WTC11 (cell line): ENCODE measurements around the gene RRP1. TPM values are rescaled to one million over a fixed set of nuclear protein-coding genes. Genes with fewer than 3 reads are reported as not detected.
A peak's percentile ranks its signal among the peaks of the same experiment; 100 is the strongest.

Source experiments
- ATAC-seq: fragments of 200-7000 bp; cut with Tn5 transposase; 2 replicates; pipeline ENCODE4 v1.10.0; 2021; ENCODE audit warnings: mild to moderate bottlenecking, moderate library complexity
- CTCF ChIA-PET: fragments of 300-600 bp; sonication (Branson Sonifier 250); formaldehyde crosslinking; loops from one replicate; lab custom pipeline; 2021; ENCODE audit warnings: antibody characterized with exemption; lab: Charles Lee
- POLR2A ChIA-PET: fragments of 350-600 bp; sonication (Branson Sonifier 250); formaldehyde crosslinking; loops from one replicate; lab custom pipeline; 2021; ENCODE audit warnings: antibody characterized with exemption; lab: Charles Lee
- DNase-seq: peaks from one replicate; pipeline ENCODE4 v3.0.0; 2021; ENCODE audit warnings: low spot score
- H3K27ac Mint-ChIP-seq: 2 replicates; pipeline ENCODE4 v1.8.0; 2021; ENCODE audit warnings: mixed read lengths
- H3K27me3 Mint-ChIP-seq: 2 replicates; pipeline ENCODE4 v1.8.0; 2021; ENCODE audit warnings: low read depth, mild to moderate bottlenecking, moderate library complexity, mixed read lengths
- H3K36me3 Mint-ChIP-seq: 2 replicates; pipeline ENCODE4 v1.8.0; 2021; ENCODE audit warnings: mixed read lengths
- H3K4me1 Mint-ChIP-seq: 2 replicates; pipeline ENCODE4 v1.8.0; 2022; ENCODE audit warnings: mixed read lengths
- H3K4me3 Mint-ChIP-seq: 2 replicates; pipeline ENCODE4 v1.8.0; 2021; ENCODE audit warnings: mild to moderate bottlenecking, moderate library complexity, mixed read lengths
- H3K9me3 Mint-ChIP-seq: 2 replicates; pipeline ENCODE4 v1.8.0; 2021; ENCODE audit warnings: mixed read lengths
- ATF3 ChIP-seq: sonication (generic); formaldehyde crosslinking; conservative IDR thresholded peaks from 2 replicates; pipeline ENCODE4 v1.8.1; 2022; ENCODE audit warnings: mild to moderate bottlenecking, missing genetic modification reagents
- ETV6 ChIP-seq: sonication (generic); formaldehyde crosslinking; IDR thresholded peaks from 2 replicates; pipeline ENCODE4 v1.8.1; 2022; ENCODE audit warnings: mild to moderate bottlenecking, missing genetic modification reagents
- GTF2I ChIP-seq: fragments of 250-450 bp; sonication (Bioruptor Pico); conservative IDR thresholded peaks from 2 replicates; pipeline ENCODE4 v1.4.0; 2021; ENCODE audit warnings: mild to moderate bottlenecking
- HMGA2 ChIP-seq: fragments of 250-450 bp; sonication (Bioruptor Pico); IDR thresholded peaks from 2 replicates; pipeline ENCODE4 v1.4.0; 2021; ENCODE audit warnings: mild to moderate bottlenecking, moderate library complexity
- IRF1 ChIP-seq: sonication (generic); formaldehyde crosslinking; IDR thresholded peaks from 2 replicates; pipeline ENCODE4 v1.8.0; 2023; ENCODE audit warnings: missing genetic modification reagents
- IRF2 ChIP-seq: sonication (generic); formaldehyde crosslinking; IDR thresholded peaks from 2 replicates; pipeline ENCODE4 v1.8.0; 2022; ENCODE audit warnings: low read depth, missing genetic modification reagents, borderline replicate concordance
- KAT7 ChIP-seq: sonication (generic); formaldehyde crosslinking; IDR thresholded peaks from 2 replicates; pipeline ENCODE4 v1.8.1; 2023; ENCODE audit warnings: missing genetic modification reagents, mild to moderate bottlenecking, borderline replicate concordance
- MAX ChIP-seq: sonication (generic); formaldehyde crosslinking; IDR thresholded peaks from 2 replicates; pipeline ENCODE4 v1.8.0; 2022; ENCODE audit warnings: mild to moderate bottlenecking, missing genetic modification reagents
- NFYB ChIP-seq: sonication (generic); formaldehyde crosslinking; conservative IDR thresholded peaks from 2 replicates; pipeline ENCODE4 v1.8.0; 2022; ENCODE audit warnings: low read depth, missing genetic modification reagents
- NR1H2 ChIP-seq: sonication (generic); formaldehyde crosslinking; IDR thresholded peaks from 2 replicates; pipeline ENCODE4 v1.9.0; 2021; ENCODE audit warnings: mild to moderate bottlenecking, moderate library complexity, missing genetic modification reagents
- NR2C2 ChIP-seq: sonication (generic); formaldehyde crosslinking; IDR thresholded peaks from 2 replicates; pipeline ENCODE4 v1.8.0; 2022; ENCODE audit warnings: mild to moderate bottlenecking, missing genetic modification reagents
- ZBTB43 ChIP-seq: sonication (generic); formaldehyde crosslinking; IDR thresholded peaks from 2 replicates; pipeline ENCODE4 v1.8.1; 2023; ENCODE audit warnings: mild to moderate bottlenecking, missing genetic modification reagents
- ZNF138 ChIP-seq: sonication (generic); formaldehyde crosslinking; conservative IDR thresholded peaks from 2 replicates; pipeline ENCODE4 v1.8.1; 2022; ENCODE audit warnings: mild to moderate bottlenecking, moderate library complexity, missing genetic modification reagents
- ZNF317 ChIP-seq: sonication (generic); formaldehyde crosslinking; IDR thresholded peaks from 2 replicates; pipeline ENCODE4 v1.8.1; 2023; ENCODE audit warnings: low read depth, mild to moderate bottlenecking, moderate library complexity, missing genetic modification reagents, borderline replicate concordance
- total RNA-seq: library from RNA; stranded (reverse); gene quantifications from 3 replicates; pipeline ENCODE4 v1.2.3, GENCODE V29; 2021
- TF ChIP-seq, protein P1 (sequence below): fragments of 250-450 bp; sonication (Bioruptor Pico); IDR thresholded peaks from 2 replicates; pipeline ENCODE4 v1.9.0; 2021; ENCODE audit warnings: mild to moderate bottlenecking
- TF ChIP-seq, protein P2 (sequence below): sonication (generic); formaldehyde crosslinking; IDR thresholded peaks from 2 replicates; pipeline ENCODE4 v1.8.1; 2022; ENCODE audit warnings: low read depth, missing genetic modification reagents, borderline replicate concordance
- TF ChIP-seq, protein P3 (sequence below): fragments of 250-450 bp; sonication (Bioruptor Pico); IDR thresholded peaks from 2 replicates; pipeline ENCODE4 v1.9.0; 2021; ENCODE audit warnings: mild to moderate bottlenecking, borderline replicate concordance

The RRP1 gene
- total RNA-seq, 1 experiment from 2014 or later, result 53.0 TPM

GRCh38 chr21:43739621-43740435 is 49.5 kb upstream of the RRP1 start:
- Mint-ChIP-seq H3K4me1 (peaks cover 16% of the 10 kb centered on the region), H3K9me3 (no peaks in the 10 kb centered on the region), H3K27me3 (no peaks in the 10 kb centered on the region), H3K27ac (peak overlapping the region; percentile 82), H3K36me3 (peaks cover 11% of the 10 kb centered on the region), H3K4me3 (no peak overlapping the region)
- ChIA-PET CTCF (interaction anchor here (0.7 to 2.3 kb wide), 4 partner anchors 11 to 50 kb away, joined by 4 to 44 read pairs (median 5); no protein-coding TSS in a partner anchor), POLR2A (interaction anchor here (0.7 to 1.8 kb wide), 2 partner anchors 12 to 50 kb away, joined by 3 to 6 read pairs; partner anchors contain the start of gene RRP1)
- TF ChIP-seq, protein P1, sequence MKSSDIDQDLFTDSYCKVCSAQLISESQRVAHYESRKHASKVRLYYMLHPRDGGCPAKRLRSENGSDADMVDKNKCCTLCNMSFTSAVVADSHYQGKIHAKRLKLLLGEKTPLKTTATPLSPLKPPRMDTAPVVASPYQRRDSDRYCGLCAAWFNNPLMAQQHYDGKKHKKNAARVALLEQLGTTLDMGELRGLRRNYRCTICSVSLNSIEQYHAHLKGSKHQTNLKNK (CRISPR knock-in tag), result no peak
- no peak for TF ChIP-seq HMGA2 (CRISPR knock-in tag)
- TF ChIP-seq NR2C2 (CRISPR knock-in tag), result no peak
- no peak for TF ChIP-seq NR1H2
- TF ChIP-seq GTF2I (CRISPR knock-in tag), result no peak
- TF ChIP-seq NFYB (CRISPR knock-in tag), result no peak
- TF ChIP-seq IRF2 (CRISPR knock-in tag), result no peak
- no peak for TF ChIP-seq ETV6
- TF ChIP-seq, protein P2, sequence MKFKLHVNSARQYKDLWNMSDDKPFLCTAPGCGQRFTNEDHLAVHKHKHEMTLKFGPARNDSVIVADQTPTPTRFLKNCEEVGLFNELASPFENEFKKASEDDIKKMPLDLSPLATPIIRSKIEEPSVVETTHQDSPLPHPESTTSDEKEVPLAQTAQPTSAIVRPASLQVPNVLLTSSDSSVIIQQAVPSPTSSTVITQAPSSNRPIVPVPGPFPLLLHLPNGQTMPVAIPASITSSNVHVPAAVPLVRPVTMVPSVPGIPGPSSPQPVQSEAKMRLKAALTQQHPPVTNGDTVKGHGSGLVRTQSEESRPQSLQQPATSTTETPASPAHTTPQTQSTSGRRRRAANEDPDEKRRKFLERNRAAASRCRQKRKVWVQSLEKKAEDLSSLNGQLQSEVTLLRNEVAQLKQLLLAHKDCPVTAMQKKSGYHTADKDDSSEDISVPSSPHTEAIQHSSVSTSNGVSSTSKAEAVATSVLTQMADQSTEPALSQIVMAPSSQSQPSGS (CRISPR knock-in tag), result no peak
- TF ChIP-seq, protein P3, sequence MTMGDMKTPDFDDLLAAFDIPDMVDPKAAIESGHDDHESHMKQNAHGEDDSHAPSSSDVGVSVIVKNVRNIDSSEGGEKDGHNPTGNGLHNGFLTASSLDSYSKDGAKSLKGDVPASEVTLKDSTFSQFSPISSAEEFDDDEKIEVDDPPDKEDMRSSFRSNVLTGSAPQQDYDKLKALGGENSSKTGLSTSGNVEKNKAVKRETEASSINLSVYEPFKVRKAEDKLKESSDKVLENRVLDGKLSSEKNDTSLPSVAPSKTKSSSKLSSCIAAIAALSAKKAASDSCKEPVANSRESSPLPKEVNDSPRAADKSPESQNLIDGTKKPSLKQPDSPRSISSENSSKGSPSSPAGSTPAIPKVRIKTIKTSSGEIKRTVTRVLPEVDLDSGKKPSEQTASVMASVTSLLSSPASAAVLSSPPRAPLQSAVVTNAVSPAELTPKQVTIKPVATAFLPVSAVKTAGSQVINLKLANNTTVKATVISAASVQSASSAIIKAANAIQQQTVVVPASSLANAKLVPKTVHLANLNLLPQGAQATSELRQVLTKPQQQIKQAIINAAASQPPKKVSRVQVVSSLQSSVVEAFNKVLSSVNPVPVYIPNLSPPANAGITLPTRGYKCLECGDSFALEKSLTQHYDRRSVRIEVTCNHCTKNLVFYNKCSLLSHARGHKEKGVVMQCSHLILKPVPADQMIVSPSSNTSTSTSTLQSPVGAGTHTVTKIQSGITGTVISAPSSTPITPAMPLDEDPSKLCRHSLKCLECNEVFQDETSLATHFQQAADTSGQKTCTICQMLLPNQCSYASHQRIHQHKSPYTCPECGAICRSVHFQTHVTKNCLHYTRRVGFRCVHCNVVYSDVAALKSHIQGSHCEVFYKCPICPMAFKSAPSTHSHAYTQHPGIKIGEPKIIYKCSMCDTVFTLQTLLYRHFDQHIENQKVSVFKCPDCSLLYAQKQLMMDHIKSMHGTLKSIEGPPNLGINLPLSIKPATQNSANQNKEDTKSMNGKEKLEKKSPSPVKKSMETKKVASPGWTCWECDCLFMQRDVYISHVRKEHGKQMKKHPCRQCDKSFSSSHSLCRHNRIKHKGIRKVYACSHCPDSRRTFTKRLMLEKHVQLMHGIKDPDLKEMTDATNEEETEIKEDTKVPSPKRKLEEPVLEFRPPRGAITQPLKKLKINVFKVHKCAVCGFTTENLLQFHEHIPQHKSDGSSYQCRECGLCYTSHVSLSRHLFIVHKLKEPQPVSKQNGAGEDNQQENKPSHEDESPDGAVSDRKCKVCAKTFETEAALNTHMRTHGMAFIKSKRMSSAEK (CRISPR knock-in tag), result no peak
- no peak for TF ChIP-seq ZBTB43 (CRISPR knock-in tag)
- TF ChIP-seq MAX (CRISPR knock-in tag), result no peak
- ATAC-seq (peak; percentile 48), DNase-seq (peak; percentile 32)

DNA sequence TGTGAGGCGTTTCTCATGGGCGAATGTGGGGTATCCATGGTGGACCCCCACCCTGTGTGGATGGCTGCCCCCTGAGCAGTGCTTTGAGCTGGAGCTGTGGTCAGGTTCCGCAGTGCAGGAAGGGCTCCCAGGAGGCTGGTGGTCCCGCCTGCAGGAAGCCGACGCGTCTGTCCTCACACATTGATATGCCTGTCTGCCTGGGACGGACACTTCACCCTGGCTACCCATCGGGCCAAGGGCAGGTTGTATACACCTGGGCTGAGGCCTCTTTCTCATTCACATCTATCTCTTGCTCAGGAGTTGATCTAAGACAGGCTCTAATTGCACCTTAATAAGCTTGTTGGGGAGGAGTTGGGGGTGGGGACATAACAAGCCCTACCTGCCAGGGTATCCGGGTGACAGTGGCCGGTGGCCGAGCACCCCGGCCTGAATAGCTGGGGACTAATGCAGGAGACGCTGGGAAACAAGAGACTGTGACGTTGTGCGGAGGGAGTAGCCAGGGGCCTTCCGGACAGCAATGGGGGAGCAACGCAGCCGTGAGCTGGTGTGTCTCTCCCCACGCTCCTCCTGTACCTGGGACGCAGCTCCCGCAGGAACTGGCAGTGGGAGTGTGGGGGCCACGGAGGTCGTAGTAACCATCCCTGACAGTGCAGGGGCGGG is 48.8 kb upstream of the RRP1 start:
- Mint-ChIP-seq H3K4me3 (peak overlapping the region; percentile 14), H3K9me3 (no peaks in the 10 kb centered on the region), H3K27me3 (no peaks in the 10 kb centered on the region), H3K36me3 (peaks cover 16% of the 10 kb centered on the region)
- peak; percentile 73 for ATAC-seq
- CTCF ChIA-PET, result interaction anchor here (0.7 to 2.3 kb wide), 5 partner anchors 10 to 49 kb away, joined by 3 to 44 read pairs (median 4); no protein-coding TSS in a partner anchor
- TF ChIP-seq ZNF317 (CRISPR knock-in tag) (no peak), ATF3 (no peak), KAT7 (CRISPR knock-in tag) (no peak), ZNF138 (CRISPR knock-in tag) (no peak), IRF1 (CRISPR knock-in tag) (no peak)
- TF ChIP-seq, all 79 proteins: peak for 0
- H3K27ac Mint-ChIP-seq, result peak overlapping the region; percentile 78
- peak; percentile 63 for DNase-seq
- POLR2A ChIA-PET, result interaction anchor here (0.7 to 1.8 kb wide), 4 partner anchors 12 to 49 kb away, joined by 3 to 6 read pairs (median 4); partner anchors contain the start of gene RRP1
- H3K4me1 Mint-ChIP-seq, result peaks cover 16% of the 10 kb centered on the region
